Aorta (tissue), 5 donors: ENCODE data around the gene HOOK2. TPM values are rescaled to one million over a fixed set of nuclear protein-coding genes. Genes with fewer than 3 reads are reported as not detected.
"Not testable (repeated sequence)": the region's sequence is repeated elsewhere in the genome, so short reads cannot be mapped to it uniquely, and the experiment has no call there.

Source experiments
- ATAC-seq: fragments of 200-7000 bp; cut with Tn5 transposase; one replicate; pipeline ENCODE4 v1.9.1; 2022; ENCODE audit warnings: moderate library complexity; ENCODE audit not compliant: low FRiP score
- DNase-seq, 2 donors: peaks; one replicate each; pipeline ENCODE4 v3.0.0-alpha.2; 2020
- H3K27ac ChIP-seq, 2 donors: one replicate each; pipeline ENCODE4 v1.5.1; 2013; ENCODE audit warnings: low read length in 2 of 2, mild to moderate bottlenecking in 2 of 2, moderate library complexity in 2 of 2, control low read depth in 1 of 2, inconsistent platforms in 1 of 2, low read depth in 1 of 2
- H3K27me3 ChIP-seq, 2 donors: one replicate each; pipeline ENCODE4 v1.6.1; 2013; ENCODE audit warnings: control low read depth in 1 of 2, low read length in 1 of 2, mild to moderate bottlenecking in 1 of 2, moderate library complexity in 1 of 2; ENCODE audit not compliant: insufficient read depth in 2 of 2, control insufficient read depth in 1 of 2
- H3K36me3 ChIP-seq, 2 donors: one replicate each; pipeline ENCODE4 v1.6.1; 2013; ENCODE audit warnings: control low read depth in 1 of 2, low read length in 1 of 2, mild to moderate bottlenecking in 1 of 2; ENCODE audit not compliant: insufficient read depth in 2 of 2, control insufficient read depth in 1 of 2
- H3K4me1 ChIP-seq, 2 donors: one replicate each; pipeline ENCODE4 v1.6.1; 2013; ENCODE audit warnings: low read length in 2 of 2, control low read depth in 1 of 2, mild to moderate bottlenecking in 1 of 2, moderate library complexity in 1 of 2; ENCODE audit not compliant: insufficient read depth in 2 of 2, control insufficient read depth in 1 of 2
- H3K4me3 ChIP-seq, 2 donors: one replicate each; pipeline ENCODE4 v1.5.1; 2013; ENCODE audit warnings: low read length in 2 of 2, control low read depth in 1 of 2, mild to moderate bottlenecking in 1 of 2
- H3K9me3 ChIP-seq: one replicate; pipeline ENCODE4 v1.6.1; 2013; ENCODE audit warnings: mild to moderate bottlenecking, low read length; ENCODE audit not compliant: control insufficient read depth
- WGBS, 2 donors: extraction: QIAGEN DNeasy Blood & Tissue Kit; methylation state at CpG; one replicate each; pipeline ENCODE4 v1.1.7; 2013; 5-methylcytosine and 5-hydroxymethylcytosine counted together
- intact Hi-C, 2 donors: fragments of 100-400 bp; cut with DNase I; formaldehyde crosslinking; loops; one replicate each; pipeline versions ENCODE4 v1.14.2 to v1.15.0; 2022
- polyA plus RNA-seq, 2 donors: library from polyadenylated mRNA; stranded (reverse); fragments of 200-250 nt; gene quantifications; one replicate each; pipeline ENCODE4 v1.2.3, GENCODE V29; 2013
- total RNA-seq, 2 donors: library from RNA; stranded (reverse); fragmentation: NEBNext Ultra II Directional; extraction: Animal tissue kit (Norgen Biotek cat#: 25700); gene quantifications; one replicate each; pipeline ENCODE4 v1.2.1, GENCODE V29; 2021
- donor health status: healthy with polysubstance abuse.
- donor health status: Bipolar disorder and iron deficiency.
- donor health status: DM: no; HTN: no; CAD: no.
- donor health status: DM: no; HTN: no; CAD: no.
- donor health status: DM: yes; HTN: yes; CAD: no.

Gene HOOK2
- total and polyA plus RNA-seq, 4 donors = 14.4 to 92.5 (median 37.0) TPM

- no peak for DNase-seq
- intact Hi-C loops = no loop called here
- H3K27ac ChIP-seq = no peak overlapping the region
- H3K36me3 ChIP-seq = no peaks in the 10 kb centered on the region
- whole genome bisulfite sequencing, 2 donors = 11 to 13% methylated on average over 13 of the region's 13 CpGs
- no peaks in the 10 kb centered on the region for H3K27me3 ChIP-seq
- H3K9me3 ChIP-seq = no peaks in the 10 kb centered on the region
- peak overlapping the region; percentile 43 to 73 for H3K4me3 ChIP-seq
- H3K4me1 ChIP-seq = peaks cover 0 to 3% of the 10 kb centered on the region in 2 donors
- ATAC-seq = no peak
Measured at GRCh38 chr19:12737835-12738351, 37.5 kb downstream of the HOOK2 start.

- ATAC-seq = peak; percentile 93
Measured at GRCh38 chr19:12736995-12737834, 38.1 kb downstream of the HOOK2 start, which contains the start of gene GET3. Gene GET3 (plus strand): TSS chr19:12737497. CDS start chr19:12737506, 9 bp downstream.

GRCh38 chr19:12733369-12734214 lies 41.8 kb downstream of the HOOK2 start:
- ATAC-seq = no peak
- no peaks in the 10 kb centered on the region for H3K9me3 ChIP-seq
- no peak for DNase-seq
- no peaks in the 10 kb centered on the region for H3K27me3 ChIP-seq
- 1 to 2% methylated on average over 15 of the region's 15 CpGs for WGBS, 2 donors
- H3K36me3 ChIP-seq = no peaks in the 10 kb centered on the region
- peaks cover 0 to 4% of the 10 kb centered on the region in 2 donors for H3K4me1 ChIP-seq
- H3K27ac ChIP-seq = peak overlapping the region in 1 of 2 donors; percentile 38
- intact Hi-C loops = no loop called here
- peak overlapping the region; percentile 93 to 95 for H3K4me3 ChIP-seq

More at GRCh38 chr19:12736995-12737834, 38.1 kb downstream of the HOOK2 start, which contains the start of gene GET3:
- H3K27ac ChIP-seq = peak within 1 kb of the TSS in 1 of 2 donors; percentile 52
- H3K27me3 ChIP-seq = no peaks in the 10 kb centered on the region
- H3K4me1 ChIP-seq = peaks cover 0 to 3% of the 10 kb centered on the region in 2 donors
- intact Hi-C loops = no loop called here
- peak within 1 kb of the TSS; percentile 43 to 73 for H3K4me3 ChIP-seq
- H3K36me3 ChIP-seq = no peaks in the 10 kb centered on the region
- H3K9me3 ChIP-seq = no peaks in the 10 kb centered on the region
- peak; percentile 84 to 90 for DNase-seq
- WGBS, 2 donors = 1% methylated on average over 29 of the region's 29 CpGs

- 89 to 91% methylated on average over 24 of the region's 24 CpGs for WGBS, 2 donors
- intact Hi-C loops = no loop called here
- ATAC-seq (no peak), DNase-seq (no peak)
- Histone ChIP-seq H3K27ac (no peak overlapping the region), H3K4me3 (no peak overlapping the region), H3K36me3 (no peaks in the 10 kb centered on the region), H3K27me3 (no peaks in the 10 kb centered on the region), H3K9me3 (no peaks in the 10 kb centered on the region), H3K4me1 (peaks cover 0 to 2% of the 10 kb centered on the region in 2 donors)
Measured at GRCh38 chr19:12731337-12731736, 44.0 kb downstream of the HOOK2 start.

GRCh38 chr19:12730064-12730463 lies 45.3 kb downstream of the HOOK2 start:
- Histone ChIP-seq H3K4me1 (peaks cover 0 to 2% of the 10 kb centered on the region in 2 donors), H3K36me3 (no peaks in the 10 kb centered on the region), H3K4me3 (no peak overlapping the region), H3K27ac (no peak overlapping the region), H3K27me3 (no peaks in the 10 kb centered on the region), H3K9me3 (no peaks in the 10 kb centered on the region)
- DNase-seq (no peak), ATAC-seq (no peak)
- WGBS, 2 donors = 81 to 88% methylated on average over 3 of the region's 3 CpGs
- intact Hi-C loops = no loop called here

- DNase-seq = no peak
- intact Hi-C loops = no loop called here
- Histone ChIP-seq H3K4me3 (no peak overlapping the region), H3K4me1 (peaks cover 0 to 2% of the 10 kb centered on the region in 2 donors), H3K27me3 (no peaks in the 10 kb centered on the region), H3K9me3 (no peaks in the 10 kb centered on the region), H3K36me3 (no peaks in the 10 kb centered on the region), H3K27ac (no peak overlapping the region)
- 96% methylated on average over 9 of the region's 9 CpGs for WGBS, 2 donors
- no peak for ATAC-seq
Measured at GRCh38 chr19:12727745-12728433, 47.5 kb downstream of the HOOK2 start.

- ATAC-seq (no peak), DNase-seq (no peak)
- Histone ChIP-seq H3K4me1 (peaks cover 0 to 2% of the 10 kb centered on the region in 2 donors), H3K27me3 (no peaks in the 10 kb centered on the region), H3K9me3 (no peaks in the 10 kb centered on the region), H3K27ac (no peak overlapping the region), H3K36me3 (no peaks in the 10 kb centered on the region), H3K4me3 (no peak overlapping the region)
- WGBS, 2 donors = 92 to 100% methylated on average over 2 of the region's 2 CpGs
- intact Hi-C loops = no loop called here
Measured at GRCh38 chr19:12726988-12727316, 48.4 kb downstream of the HOOK2 start.

- intact Hi-C loops, ATAC-seq, H3K4me3 ChIP-seq, H3K27ac ChIP-seq, H3K9me3 ChIP-seq, H3K36me3 ChIP-seq, DNase-seq, H3K27me3 ChIP-seq, H3K4me1 ChIP-seq: not testable (repeated sequence)
- WGBS, 2 donors = 91 to 94% methylated on average over 10 of the region's 10 CpGs
Measured at GRCh38 chr19:12725612-12726011, 49.7 kb downstream of the HOOK2 start.
